Measurements from ENCODE around the gene GLRA3.

The GLRA3 gene

DNA sequence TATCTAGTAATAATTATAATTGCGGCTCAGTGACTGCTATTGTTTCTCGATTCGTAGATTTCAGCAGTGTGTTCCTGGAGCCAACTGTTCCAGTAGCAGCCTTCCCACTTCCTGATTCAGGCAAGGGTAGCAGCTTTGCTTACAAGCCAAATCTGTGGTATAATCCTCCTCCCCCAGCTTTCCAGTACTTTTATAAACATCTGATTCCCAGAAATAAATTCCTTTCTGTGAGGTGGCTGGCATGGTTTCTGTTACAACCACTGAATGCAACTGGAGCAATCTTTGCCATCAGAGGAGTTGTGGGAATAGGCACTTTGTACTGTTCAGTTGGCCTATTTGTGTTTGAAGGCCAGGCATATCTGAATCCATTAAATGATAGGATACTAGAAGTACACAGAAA lies 80.0 kb downstream of the GLRA3 start:
- Histone ChIP-seq H3K27me3 (0 out of 2 replicates have a peak, but pooled peaks cover 3% of the 10 kb centered on the region), H3K4me1 (no peaks in the 10 kb centered on the region), H3K4me3 (ENCODE audit: low read depth, low read length) (no peak overlapping the region), H3K36me3 (no peaks in the 10 kb centered on the region), H3K9me3 (no peaks in the 10 kb centered on the region)
- TF ChIP-seq, protein P1, sequence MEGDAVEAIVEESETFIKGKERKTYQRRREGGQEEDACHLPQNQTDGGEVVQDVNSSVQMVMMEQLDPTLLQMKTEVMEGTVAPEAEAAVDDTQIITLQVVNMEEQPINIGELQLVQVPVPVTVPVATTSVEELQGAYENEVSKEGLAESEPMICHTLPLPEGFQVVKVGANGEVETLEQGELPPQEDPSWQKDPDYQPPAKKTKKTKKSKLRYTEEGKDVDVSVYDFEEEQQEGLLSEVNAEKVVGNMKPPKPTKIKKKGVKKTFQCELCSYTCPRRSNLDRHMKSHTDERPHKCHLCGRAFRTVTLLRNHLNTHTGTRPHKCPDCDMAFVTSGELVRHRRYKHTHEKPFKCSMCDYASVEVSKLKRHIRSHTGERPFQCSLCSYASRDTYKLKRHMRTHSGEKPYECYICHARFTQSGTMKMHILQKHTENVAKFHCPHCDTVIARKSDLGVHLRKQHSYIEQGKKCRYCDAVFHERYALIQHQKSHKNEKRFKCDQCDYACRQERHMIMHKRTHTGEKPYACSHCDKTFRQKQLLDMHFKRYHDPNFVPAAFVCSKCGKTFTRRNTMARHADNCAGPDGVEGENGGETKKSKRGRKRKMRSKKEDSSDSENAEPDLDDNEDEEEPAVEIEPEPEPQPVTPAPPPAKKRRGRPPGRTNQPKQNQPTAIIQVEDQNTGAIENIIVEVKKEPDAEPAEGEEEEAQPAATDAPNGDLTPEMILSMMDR (IDR thresholded peaks at IDR 0.05; ENCODE audit: low read depth, low read length): no peak
- DNase-seq: no peak

DNA sequence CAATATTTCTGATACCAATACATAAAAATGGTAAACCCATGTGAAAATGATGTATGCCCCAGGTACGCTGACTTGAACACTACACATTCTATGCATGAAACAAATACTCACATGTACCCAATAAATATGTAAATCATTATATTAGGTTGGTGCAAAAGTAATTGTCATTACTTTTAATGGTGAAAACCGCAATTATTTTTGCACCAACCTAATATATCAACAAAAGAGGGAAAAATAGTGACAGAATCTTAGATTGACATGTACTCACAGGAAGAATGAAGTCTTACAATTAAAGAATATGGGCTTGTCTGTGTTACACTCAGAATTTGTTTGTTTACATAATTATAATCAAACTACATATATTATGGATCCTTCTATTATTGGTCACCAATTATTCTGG lies 82.3 kb downstream of the GLRA3 start:
- no peak for DNase-seq
- peaks cover 3% of the 10 kb centered on the region; the same call in 1 of the 2 replicates for H3K27me3 ChIP-seq
- TF ChIP-seq, protein P1 (IDR thresholded peaks at IDR 0.05; ENCODE audit: low read depth, low read length): no peak
- no peak overlapping the region for H3K4me3 ChIP-seq (ENCODE audit: low read depth, low read length)
- no peaks in the 10 kb centered on the region for H3K4me1 ChIP-seq
- H3K9me3 ChIP-seq: no peaks in the 10 kb centered on the region
- H3K36me3 ChIP-seq: no peaks in the 10 kb centered on the region

DNA sequence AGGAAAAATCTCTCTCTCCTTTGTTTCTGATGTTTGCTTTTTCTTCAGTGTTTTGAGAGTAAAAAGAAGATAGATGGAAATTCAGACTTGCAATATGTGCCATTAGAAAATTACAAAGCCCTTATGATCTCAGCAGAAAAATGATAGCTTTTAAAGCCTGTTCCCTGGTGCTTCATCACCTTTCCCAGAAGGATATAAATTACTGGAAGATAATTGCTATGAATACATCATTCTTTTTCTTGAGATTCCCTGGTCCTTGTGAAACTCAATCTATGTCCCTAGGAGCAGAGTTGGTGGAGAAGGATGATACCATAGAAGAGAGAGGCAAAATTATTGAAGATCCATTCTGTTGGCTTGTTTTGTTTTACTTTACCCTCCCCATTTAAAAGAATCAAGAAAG lies 86.5 kb downstream of the GLRA3 start:
- no peaks in the 10 kb centered on the region for H3K4me1 ChIP-seq
- no peaks in the 10 kb centered on the region for H3K36me3 ChIP-seq
- H3K4me3 ChIP-seq (ENCODE audit: low read depth, low read length): no peak overlapping the region
- DNase-seq: no peak
- H3K9me3 ChIP-seq: no peaks in the 10 kb centered on the region
- no peaks in the 10 kb centered on the region; the same call in 1 of the 2 replicates for H3K27me3 ChIP-seq
- TF ChIP-seq, protein P1 (IDR thresholded peaks at IDR 0.05; ENCODE audit: low read depth, low read length): no peak

DNA sequence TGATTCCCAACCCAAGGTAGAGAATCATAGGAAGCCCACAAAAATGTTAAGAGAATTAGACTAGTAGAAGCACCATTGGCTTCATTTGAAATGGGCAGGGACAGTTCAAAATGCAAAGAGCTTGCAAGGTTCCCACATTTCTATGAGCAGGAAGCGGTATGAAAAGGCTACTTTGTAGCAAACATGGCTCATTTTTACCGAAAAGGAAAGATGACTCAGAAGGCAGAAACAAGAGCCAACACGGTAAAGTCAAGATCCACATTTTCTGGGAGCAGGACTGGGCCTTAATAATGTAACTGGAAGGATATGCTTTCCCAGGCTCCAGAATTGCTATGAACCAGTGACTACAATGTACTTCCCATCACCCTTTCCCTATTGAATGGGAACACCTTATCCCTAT lies 89.5 kb downstream of the GLRA3 start:
- no peaks in the 10 kb centered on the region for H3K36me3 ChIP-seq

DNA sequence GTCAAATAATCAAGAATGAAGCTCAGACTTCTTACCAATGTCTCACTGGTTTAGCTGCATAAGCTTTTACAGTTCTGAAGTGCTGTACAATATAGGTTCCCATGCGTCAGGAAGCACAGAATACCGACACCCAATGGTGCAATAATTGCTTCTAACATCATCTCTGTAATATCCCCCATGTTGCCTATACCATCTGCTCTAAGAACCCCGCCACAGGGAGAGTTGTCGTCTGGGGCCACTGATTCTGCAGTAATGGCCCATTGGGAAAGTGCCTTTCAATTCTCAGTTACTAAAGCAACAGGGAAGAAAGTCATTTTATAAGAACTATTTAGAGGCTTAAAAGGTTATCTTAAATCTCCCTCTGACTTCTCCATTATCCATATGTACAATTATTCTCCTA lies 94.9 kb downstream of the GLRA3 start:
- Histone ChIP-seq H3K36me3 (no peaks in the 10 kb centered on the region), H3K4me1 (no peaks in the 10 kb centered on the region), H3K27me3 (no peaks in the 10 kb centered on the region), H3K9me3 (no peaks in the 10 kb centered on the region), H3K4me3 (ENCODE audit: low read depth, low read length) (no peak overlapping the region)
- TF ChIP-seq, protein P1 (IDR thresholded peaks at IDR 0.05; ENCODE audit: low read depth, low read length): no peak
- DNase-seq: no peak

More for the DNA sequence above, 89.5 kb downstream of the GLRA3 start:
- no peak for DNase-seq
- TF ChIP-seq, protein P1 (IDR thresholded peaks at IDR 0.05; ENCODE audit: low read depth, low read length): no peak
- Histone ChIP-seq H3K9me3 (no peaks in the 10 kb centered on the region), H3K4me3 (ENCODE audit: low read depth, low read length) (no peak overlapping the region), H3K27me3 (no peaks in the 10 kb centered on the region; the same call in 1 of the 2 replicates), H3K4me1 (no peaks in the 10 kb centered on the region)

DNA sequence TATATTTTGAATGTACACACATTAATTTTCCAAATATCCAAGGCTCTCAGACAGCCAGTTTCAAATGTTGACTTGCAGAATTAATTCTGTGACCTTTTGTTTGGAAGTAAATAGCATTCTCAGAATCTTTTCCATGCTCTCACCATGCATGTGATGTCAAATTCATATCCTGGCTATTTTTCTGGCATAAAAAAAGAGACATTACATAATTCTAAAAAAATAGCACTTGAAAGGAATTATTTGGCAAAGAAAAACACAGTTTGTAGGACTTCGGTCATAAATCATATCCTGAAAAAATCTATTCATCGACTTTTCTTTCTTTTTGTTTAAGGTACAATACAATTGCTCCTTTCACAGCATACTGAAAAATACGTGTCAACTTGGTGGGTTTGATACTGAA lies 111.2 kb downstream of the GLRA3 start:
- Histone ChIP-seq H3K36me3 (no peaks in the 10 kb centered on the region), H3K4me1 (no peaks in the 10 kb centered on the region; the same call in 1 of the 2 replicates), H3K27me3 (peaks cover 15% of the 10 kb centered on the region), H3K9me3 (no peaks in the 10 kb centered on the region), H3K4me3 (ENCODE audit: low read depth, low read length) (no peak overlapping the region)
- DNase-seq: no peak
- TF ChIP-seq, protein P1 (IDR thresholded peaks at IDR 0.05; ENCODE audit: low read depth, low read length): no peak
